HEK293 (cell line): ENCODE results near the gene SUGP1.

ENCODE experiments used
- CTCF ChIA-PET: fragments of 350-600 bp; formaldehyde crosslinking; extraction: SDS; loops from one replicate; lab custom pipeline; 2021; ENCODE audit warnings: antibody characterized with exemption; lab: Yijun Ruan, JAX
- POLR2A ChIA-PET: fragments of 300-600 bp; formaldehyde crosslinking; extraction: SDS; loops from one replicate; lab custom pipeline; 2020; ENCODE audit warnings: antibody characterized with exemption, inconsistent platforms; lab: Yijun Ruan, JAX
- H3K27ac ChIP-seq: fragments of 200-500 bp; sonication (Bioruptor generic); 2 replicates; pipeline ENCODE4 v1.5.1; 2014; ENCODE audit warnings: low read depth, low read length, control low read depth, inconsistent platforms; ENCODE audit errors: extremely low read depth
- H3K36me3 ChIP-seq, 2 experiments: fragments of 200-500 bp in 1 of 2; sonication (Bioruptor generic) in 1 of 2; 1 replicate in 1 of 2; 2 replicates in 1 of 2; pipeline ENCODE4 v1.5.1; 2014 to 2017; ENCODE audit warnings: inconsistent platforms in 2 of 2, low read length in 2 of 2; ENCODE audit not compliant: control insufficient read depth in 2 of 2, insufficient read depth in 1 of 2
- H3K4me1 ChIP-seq: fragments of 200-500 bp; sonication (Bioruptor generic); 2 replicates; pipeline ENCODE4 v1.5.1; 2014; ENCODE audit warnings: mild to moderate bottlenecking, low read length, inconsistent platforms; ENCODE audit not compliant: control insufficient read depth, insufficient read depth
- H3K4me3 ChIP-seq: 2 replicates; pipeline ENCODE4 v1.5.1; 2011; ENCODE audit warnings: low read depth, mild to moderate bottlenecking, control low read depth, low read length, moderate library complexity
- H3K9me3 ChIP-seq: fragments of 200-500 bp; sonication (Bioruptor generic); 2 replicates; pipeline ENCODE4 v1.5.1; 2014; ENCODE audit warnings: low read depth, low read length, inconsistent platforms; ENCODE audit not compliant: control insufficient read depth, insufficient read depth
- EGR2 ChIP-seq: fragments of 450-650 bp; formaldehyde crosslinking; IDR thresholded peaks from 2 replicates; pipeline ENCODE4 v1.5.1; 2016; ENCODE audit warnings: low read depth, missing biosample characterization, missing genetic modification characterization
- HOXD13 ChIP-seq: sonication (generic); formaldehyde crosslinking; IDR thresholded peaks from 2 replicates; pipeline ENCODE4 v1.8.0; 2022; ENCODE audit warnings: missing genetic modification reagents, borderline replicate concordance
- REPIN1 ChIP-seq: fragments of 450-650 bp; formaldehyde crosslinking; IDR thresholded peaks from 2 replicates; pipeline ENCODE4 v1.5.1; 2017; ENCODE audit warnings: missing biosample characterization, missing genetic modification characterization, low read depth
- SCRT1 ChIP-seq: fragments of 450-650 bp; formaldehyde crosslinking; IDR thresholded peaks from 2 replicates; pipeline ENCODE4 v1.5.1; 2016; ENCODE audit warnings: missing biosample characterization, missing genetic modification characterization, borderline replicate concordance
- SETDB1 ChIP-seq: IDR thresholded peaks from one replicate; pipeline ENCODE4 v1.6.1; 2017; ENCODE audit warnings: mild to moderate bottlenecking, low read length, moderate library complexity, mixed read lengths; ENCODE audit not compliant: insufficient read length
- SP3 ChIP-seq: fragments of 450-650 bp; formaldehyde crosslinking; IDR thresholded peaks from 2 replicates; pipeline ENCODE4 v1.5.1; 2016; ENCODE audit warnings: missing biosample characterization, missing genetic modification characterization
- YY1 ChIP-seq: fragments of 450-650 bp; formaldehyde crosslinking; IDR thresholded peaks from 2 replicates; pipeline ENCODE4 v1.5.1; 2018; ENCODE audit warnings: missing biosample characterization, missing genetic modification characterization
- ZFHX2 ChIP-seq: fragments of 450-650 bp; formaldehyde crosslinking; conservative IDR thresholded peaks from 2 replicates; pipeline ENCODE4 v1.5.1; 2016; ENCODE audit warnings: missing biosample characterization, missing genetic modification characterization
- ZFP3 ChIP-seq: fragments of 450-650 bp; formaldehyde crosslinking; IDR thresholded peaks from 2 replicates; pipeline ENCODE4 v1.5.1; 2016; ENCODE audit warnings: low read depth, missing biosample characterization, missing genetic modification characterization
- ZFP69B ChIP-seq: fragments of 450-650 bp; formaldehyde crosslinking; IDR thresholded peaks from 2 replicates; pipeline ENCODE4 v1.5.1; 2016; ENCODE audit warnings: missing biosample characterization, missing genetic modification characterization
- ZNF121 ChIP-seq: fragments of 450-650 bp; formaldehyde crosslinking; IDR thresholded peaks from 2 replicates; pipeline ENCODE4 v1.5.1; 2016; ENCODE audit warnings: missing biosample characterization, missing genetic modification characterization
- ZNF132 ChIP-seq: fragments of 450-650 bp; formaldehyde crosslinking; IDR thresholded peaks from 2 replicates; pipeline ENCODE4 v1.5.1; 2017; ENCODE audit warnings: missing biosample characterization, missing genetic modification characterization, borderline replicate concordance
- ZNF184 ChIP-seq: fragments of 450-650 bp; IDR thresholded peaks from 2 replicates; pipeline ENCODE4 v1.5.1; 2018; ENCODE audit warnings: missing biosample characterization, mild to moderate bottlenecking, missing genetic modification characterization
- ZNF202 ChIP-seq: fragments of 450-650 bp; formaldehyde crosslinking; IDR thresholded peaks from 2 replicates; pipeline ENCODE4 v1.5.1; 2016; ENCODE audit warnings: missing biosample characterization, missing genetic modification characterization, borderline replicate concordance
- ZNF302 ChIP-seq: fragments of 450-650 bp; formaldehyde crosslinking; IDR thresholded peaks from 2 replicates; pipeline ENCODE4 v1.5.1; 2016; ENCODE audit warnings: missing biosample characterization, missing genetic modification characterization, low read depth
- ZNF354C ChIP-seq: fragments of 450-650 bp; formaldehyde crosslinking; IDR thresholded peaks from 2 replicates; pipeline ENCODE4 v1.5.1; 2016; ENCODE audit warnings: missing biosample characterization, missing genetic modification characterization, low read depth, borderline replicate concordance
- ZNF37A ChIP-seq: fragments of 450-650 bp; IDR thresholded peaks from 2 replicates; pipeline ENCODE4 v1.5.1; 2018; ENCODE audit warnings: missing biosample characterization, missing genetic modification characterization
- ZNF426 ChIP-seq: fragments of 450-650 bp; formaldehyde crosslinking; IDR thresholded peaks from 2 replicates; pipeline ENCODE4 v1.5.1; 2017; ENCODE audit warnings: missing biosample characterization, missing genetic modification characterization, mild to moderate bottlenecking, inconsistent platforms, moderate library complexity
- ZNF510 ChIP-seq: fragments of 450-650 bp; formaldehyde crosslinking; IDR thresholded peaks from 2 replicates; pipeline ENCODE4 v1.5.1; 2018; ENCODE audit warnings: mild to moderate bottlenecking, missing genetic modification characterization, missing biosample characterization; ENCODE audit not compliant: insufficient replicate concordance
- ZNF558 ChIP-seq: fragments of 450-650 bp; formaldehyde crosslinking; IDR thresholded peaks from 2 replicates; pipeline ENCODE4 v1.5.1; 2016; ENCODE audit warnings: missing biosample characterization, missing genetic modification characterization
- ZNF560 ChIP-seq: fragments of 450-650 bp; formaldehyde crosslinking; IDR thresholded peaks from 2 replicates; pipeline ENCODE4 v1.5.1; 2017; ENCODE audit warnings: missing biosample characterization, missing genetic modification characterization, borderline replicate concordance
- ZNF585B ChIP-seq: fragments of 450-650 bp; formaldehyde crosslinking; IDR thresholded peaks from 2 replicates; pipeline ENCODE4 v1.5.1; 2016; ENCODE audit warnings: missing biosample characterization, missing genetic modification characterization
- ZNF624 ChIP-seq: fragments of 450-650 bp; formaldehyde crosslinking; IDR thresholded peaks from 2 replicates; pipeline ENCODE4 v1.5.1; 2017; ENCODE audit warnings: missing biosample characterization, missing genetic modification characterization
- ZSCAN23 ChIP-seq: fragments of 450-650 bp; formaldehyde crosslinking; IDR thresholded peaks from 2 replicates; pipeline ENCODE4 v1.5.1; 2016; ENCODE audit warnings: missing biosample characterization, missing genetic modification characterization
- TF ChIP-seq, protein P1 (sequence below): fragments of 450-650 bp; formaldehyde crosslinking; IDR thresholded peaks from 2 replicates; pipeline ENCODE4 v1.5.1; 2016; ENCODE audit warnings: missing biosample characterization, missing genetic modification characterization
- TF ChIP-seq, protein P2 (sequence below): fragments of 450-650 bp; formaldehyde crosslinking; IDR thresholded peaks from 2 replicates; pipeline ENCODE4 v1.5.1; 2017; ENCODE audit warnings: missing biosample characterization, missing genetic modification characterization

Gene SUGP1

DNA sequence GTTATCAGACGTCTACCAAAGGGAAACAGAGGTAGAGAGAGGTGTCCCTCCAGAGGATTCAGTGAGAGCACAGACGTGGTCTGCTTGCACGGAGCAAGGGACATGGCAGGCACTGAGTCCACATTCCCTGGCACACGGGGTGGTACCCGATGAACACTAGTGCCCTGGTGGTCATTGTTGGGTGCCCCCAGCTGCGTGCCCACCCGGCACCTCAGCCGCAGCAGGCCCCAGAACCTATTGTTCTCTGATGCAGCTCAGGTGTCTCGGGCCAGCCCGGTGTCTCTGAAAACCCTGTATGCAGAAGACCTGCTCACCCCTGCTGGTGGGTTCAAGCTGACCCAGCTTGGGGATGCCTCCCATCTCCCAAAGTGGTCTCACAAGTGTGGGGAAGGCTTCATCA, 11.9 kb downstream of the SUGP1 start:
- H3K36me3 ChIP-seq: peaks cover 42 to 88% of the 10 kb centered on the region in 2 experiments
- POLR2A ChIA-PET: no interaction called here
- TF ChIP-seq, protein P1, sequence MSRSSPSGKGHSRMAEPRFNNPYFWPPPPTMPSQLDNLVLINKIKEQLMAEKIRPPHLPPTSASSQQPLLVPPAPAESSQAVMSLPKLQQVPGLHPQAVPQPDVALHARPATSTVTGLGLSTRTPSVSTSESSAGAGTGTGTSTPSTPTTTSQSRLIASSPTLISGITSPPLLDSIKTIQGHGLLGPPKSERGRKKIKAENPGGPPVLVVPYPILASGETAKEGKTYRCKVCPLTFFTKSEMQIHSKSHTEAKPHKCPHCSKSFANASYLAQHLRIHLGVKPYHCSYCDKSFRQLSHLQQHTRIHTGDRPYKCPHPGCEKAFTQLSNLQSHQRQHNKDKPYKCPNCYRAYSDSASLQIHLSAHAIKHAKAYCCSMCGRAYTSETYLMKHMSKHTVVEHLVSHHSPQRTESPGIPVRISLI (tag by site-specific recombination): no peak
- TF ChIP-seq YY1 (no peak), ZNF560 (tag by site-specific recombination) (no peak), ZNF202 (tag by site-specific recombination) (no peak), ZNF132 (tag by site-specific recombination) (no peak), SP3 (tag by site-specific recombination) (no peak), ZNF302 (tag by site-specific recombination) (no peak), SCRT1 (tag by site-specific recombination) (no peak), ZNF585B (no peak)
- H3K9me3 ChIP-seq: no peaks in the 10 kb centered on the region
- CTCF ChIA-PET: interaction anchor here (0.6 kb wide), 1 partner anchor 12 kb away, joined by 3 read pairs; no protein-coding TSS in a partner anchor
- no peak overlapping the region for H3K27ac ChIP-seq
- H3K4me1 ChIP-seq: no peaks in the 10 kb centered on the region
- H3K4me3 ChIP-seq: no peak overlapping the region

DNA sequence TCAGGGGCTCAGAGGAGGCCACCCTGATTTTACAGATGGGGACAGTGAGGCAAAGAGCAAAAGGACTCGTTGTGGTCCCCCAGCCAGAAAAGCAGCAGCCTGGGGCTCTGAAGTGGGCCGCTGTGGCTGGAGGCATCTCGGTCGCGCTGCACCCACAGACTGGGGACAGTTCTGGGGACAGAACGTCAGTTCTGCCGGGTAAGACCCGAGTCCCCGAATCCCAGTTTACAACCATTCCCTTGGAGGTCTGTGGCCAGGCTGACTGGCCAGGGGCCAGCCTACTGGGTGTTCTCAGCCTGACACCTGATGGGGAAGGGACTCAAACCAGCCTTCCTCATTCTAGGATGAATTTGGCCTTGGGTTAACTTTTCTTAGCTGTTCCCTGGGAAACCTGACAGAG, 14.1 kb downstream of the SUGP1 start:
- H3K9me3 ChIP-seq: no peaks in the 10 kb centered on the region
- no peak overlapping the region for H3K27ac ChIP-seq
- CTCF ChIA-PET: interaction anchor here (1.1 to 1.2 kb wide), 2 partner anchors 9 to 22 kb away, joined by 3 to 4 read pairs; no protein-coding TSS in a partner anchor
- H3K4me1 ChIP-seq: no peaks in the 10 kb centered on the region
- TF ChIP-seq ZNF510 (tag by site-specific recombination) (no peak), ZNF121 (no peak), ZNF37A (tag by site-specific recombination) (no peak), YY1 (no peak), ZFP69B (tag by site-specific recombination) (no peak), ZFP3 (tag by site-specific recombination) (no peak)
- POLR2A ChIA-PET: interaction anchor here (1.2 kb wide), 1 partner anchor 9 kb away, joined by 3 read pairs; no protein-coding TSS in a partner anchor
- H3K4me3 ChIP-seq: no peak overlapping the region
- H3K36me3 ChIP-seq: peaks cover 27 to 96% of the 10 kb centered on the region in 2 experiments

DNA sequence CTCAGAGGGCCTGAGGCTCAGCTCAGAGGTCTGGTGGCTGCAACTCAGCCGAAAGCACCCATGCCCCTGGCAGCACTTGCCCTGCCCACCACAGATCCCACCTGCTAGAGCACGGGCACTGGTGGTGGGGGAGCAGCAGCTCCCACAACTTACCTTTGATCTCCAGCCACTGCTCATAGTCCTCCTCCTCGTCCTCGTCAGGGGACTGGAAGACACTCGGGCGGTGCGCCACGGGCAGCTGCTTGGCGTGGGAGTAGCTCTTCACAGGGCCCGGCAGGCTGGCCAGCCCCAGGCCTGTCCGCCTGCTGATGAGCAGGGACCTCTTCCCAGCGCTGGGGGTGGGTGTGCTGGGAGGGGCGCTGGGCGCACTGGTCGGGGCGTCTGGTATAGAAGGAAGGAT, 14.6 kb downstream of the SUGP1 start:
- POLR2A ChIA-PET: interaction anchor here (1.2 kb wide), 1 partner anchor 10 kb away, joined by 3 read pairs; no protein-coding TSS in a partner anchor
- Histone ChIP-seq H3K4me3 (no peak overlapping the region), H3K27ac (no peak overlapping the region), H3K36me3 (peaks cover 22 to 96% of the 10 kb centered on the region in 2 experiments)
- CTCF ChIA-PET: no interaction called here
- TF ChIP-seq ZFHX2 (tag by site-specific recombination) (peak; percentile 13; the same call in 1 of the 2 replicates), ZNF426 (no peak), EGR2 (tag by site-specific recombination) (peak; percentile 62)
- TF ChIP-seq, all 188 proteins: peak for 2
- no peaks in the 10 kb centered on the region for H3K9me3 ChIP-seq
- no peaks in the 10 kb centered on the region for H3K4me1 ChIP-seq

DNA sequence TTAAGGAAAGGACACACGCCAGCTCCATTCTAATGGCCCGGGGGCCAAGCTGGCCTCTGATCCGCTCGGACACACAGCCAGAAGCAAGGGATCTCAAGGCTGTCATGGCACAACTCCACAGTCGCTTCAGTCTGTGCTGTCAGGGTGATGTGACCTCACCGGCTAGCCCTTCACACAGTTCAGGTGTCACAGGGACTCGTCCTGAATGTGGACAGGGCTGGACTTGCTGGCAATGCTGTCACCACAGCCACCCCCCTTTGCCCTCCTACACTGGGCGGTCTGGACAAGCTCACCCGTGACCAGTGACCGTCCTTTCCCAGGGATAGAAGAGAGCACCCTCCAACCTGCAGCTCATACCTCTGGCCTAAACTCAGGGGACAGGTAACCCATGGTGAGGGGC, 15.2 kb downstream of the SUGP1 start:
- Histone ChIP-seq H3K9me3 (no peaks in the 10 kb centered on the region), H3K4me3 (no peak overlapping the region), H3K27ac (0 out of 2 replicates have a peak overlapping the region, but pooled peaks have one; percentile 9), H3K36me3 (peaks cover 19 to 96% of the 10 kb centered on the region in 2 experiments), H3K4me1 (no peaks in the 10 kb centered on the region)
- ChIA-PET CTCF (interaction anchor here (1.6 kb wide), 1 partner anchor 10 kb away, joined by 3 read pairs; no protein-coding TSS in a partner anchor), POLR2A (interaction anchor here (1.1 kb wide), 1 partner anchor 10 kb away, joined by 4 read pairs; no protein-coding TSS in a partner anchor)
- TF ChIP-seq, protein P2, sequence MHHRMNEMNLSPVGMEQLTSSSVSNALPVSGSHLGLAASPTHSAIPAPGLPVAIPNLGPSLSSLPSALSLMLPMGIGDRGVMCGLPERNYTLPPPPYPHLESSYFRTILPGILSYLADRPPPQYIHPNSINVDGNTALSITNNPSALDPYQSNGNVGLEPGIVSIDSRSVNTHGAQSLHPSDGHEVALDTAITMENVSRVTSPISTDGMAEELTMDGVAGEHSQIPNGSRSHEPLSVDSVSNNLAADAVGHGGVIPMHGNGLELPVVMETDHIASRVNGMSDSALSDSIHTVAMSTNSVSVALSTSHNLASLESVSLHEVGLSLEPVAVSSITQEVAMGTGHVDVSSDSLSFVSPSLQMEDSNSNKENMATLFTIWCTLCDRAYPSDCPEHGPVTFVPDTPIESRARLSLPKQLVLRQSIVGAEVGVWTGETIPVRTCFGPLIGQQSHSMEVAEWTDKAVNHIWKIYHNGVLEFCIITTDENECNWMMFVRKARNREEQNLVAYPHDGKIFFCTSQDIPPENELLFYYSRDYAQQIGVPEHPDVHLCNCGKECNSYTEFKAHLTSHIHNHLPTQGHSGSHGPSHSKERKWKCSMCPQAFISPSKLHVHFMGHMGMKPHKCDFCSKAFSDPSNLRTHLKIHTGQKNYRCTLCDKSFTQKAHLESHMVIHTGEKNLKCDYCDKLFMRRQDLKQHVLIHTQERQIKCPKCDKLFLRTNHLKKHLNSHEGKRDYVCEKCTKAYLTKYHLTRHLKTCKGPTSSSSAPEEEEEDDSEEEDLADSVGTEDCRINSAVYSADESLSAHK (tag by site-specific recombination): no peak
- TF ChIP-seq SETDB1: no peak
- TF ChIP-seq ZNF184: no peak
- no peak for TF ChIP-seq HOXD13 (CRISPR knock-in tag)
- no peak for TF ChIP-seq ZNF624 (tag by site-specific recombination)
- TF ChIP-seq ZNF558: no peak
- TF ChIP-seq ZSCAN23: no peak
- TF ChIP-seq ZFP3 (tag by site-specific recombination): no peak
- TF ChIP-seq REPIN1: no peak
- no peak for TF ChIP-seq YY1
- no peak for TF ChIP-seq ZNF560 (tag by site-specific recombination)
- TF ChIP-seq ZNF354C (tag by site-specific recombination): no peak
